Limb (tissue), 2 donors: ENCODE results near the gene ANKFN1.
"Not testable (repeated sequence)": the region's sequence is repeated elsewhere in the genome, so short reads cannot be mapped to it uniquely, and the experiment has no call there.

Experiments
- DNase-seq, 2 donors: peaks; one replicate each; pipeline ENCODE4 v3.0.0-alpha.2; 2016; ENCODE audit errors: extremely low spot score in 2 of 2

The ANKFN1 gene

DNA sequence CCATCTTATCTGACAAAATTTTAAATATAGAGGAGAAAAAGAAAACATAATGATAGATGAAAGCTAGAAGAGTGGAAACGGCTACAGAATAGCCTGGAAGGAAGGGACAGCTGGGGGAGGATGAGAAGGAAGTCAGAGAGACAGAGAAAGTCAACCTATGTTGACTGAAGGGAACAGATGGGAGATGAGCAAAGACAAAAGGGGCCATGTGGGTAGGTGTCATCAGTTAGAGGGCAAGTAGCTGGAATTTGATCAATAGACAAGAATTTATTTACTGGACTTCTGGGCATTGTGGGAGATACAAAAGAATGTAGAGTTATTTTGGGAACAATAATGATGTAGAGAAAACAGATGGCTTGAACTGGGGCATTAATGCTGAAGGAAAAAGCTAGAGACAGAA lies 194.4 kb downstream of the ANKFN1 start:
- peak in 1 of 2 donors; percentile 10 for DNase-seq

DNA sequence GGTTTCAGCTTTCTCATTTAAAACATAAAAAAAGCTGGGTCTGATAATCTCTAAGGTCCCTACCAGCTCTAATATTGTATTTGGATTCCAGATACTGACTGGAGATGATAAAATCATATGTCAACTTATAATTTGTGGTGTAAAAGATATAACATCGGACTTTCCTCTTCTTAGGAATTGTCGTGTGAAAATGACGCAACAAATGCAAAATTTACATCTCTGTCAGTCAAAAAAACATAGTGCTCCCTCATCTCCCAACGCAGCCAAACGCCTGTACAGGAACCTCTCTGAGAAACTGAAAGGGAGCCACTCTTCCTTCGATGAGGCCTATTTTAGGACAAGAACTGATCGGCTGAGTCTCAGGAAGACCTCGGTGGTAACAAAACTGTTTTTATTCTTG lies 197.3 kb downstream of the ANKFN1 start:
- DNase-seq = no peak

DNA sequence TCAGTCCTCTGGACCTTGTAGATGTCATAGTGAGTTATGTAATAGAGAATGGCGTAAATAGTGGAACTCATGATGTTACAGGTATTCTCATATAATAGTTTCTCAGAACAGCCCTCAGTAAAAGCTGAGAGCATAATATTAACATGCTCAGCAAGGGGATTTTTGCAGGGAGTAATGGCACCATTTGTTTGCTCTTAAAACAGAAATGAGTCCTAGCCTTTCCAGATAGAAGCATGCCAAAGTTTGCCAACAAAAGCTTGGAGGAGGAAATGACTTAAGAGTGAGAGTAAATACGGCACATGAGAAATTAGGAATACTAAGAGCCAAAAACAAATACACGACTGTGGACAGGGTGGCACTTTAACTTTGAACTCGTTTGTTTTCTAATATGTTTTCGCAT lies 198.4 kb downstream of the ANKFN1 start:
- no peak for DNase-seq

DNA sequence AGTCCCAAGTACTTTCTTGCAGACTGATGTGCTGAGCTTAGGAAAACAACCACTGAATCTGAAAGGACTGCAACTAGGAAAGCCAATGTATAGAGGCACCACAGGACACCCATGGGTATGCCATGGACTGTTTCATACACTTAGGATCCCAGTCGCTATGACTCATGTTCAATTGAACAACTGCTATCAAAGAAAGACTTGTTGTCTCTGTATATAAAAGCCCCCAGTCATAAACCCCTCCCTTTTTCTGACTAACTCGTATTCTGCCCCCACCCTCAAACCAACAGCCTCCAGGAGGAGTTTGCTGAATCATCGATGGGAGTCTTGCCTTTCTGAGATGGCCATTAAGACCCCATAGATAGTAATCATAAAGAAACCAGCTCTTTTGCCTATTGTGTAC lies 205.4 kb downstream of the ANKFN1 start:
- DNase-seq = no peak

DNA sequence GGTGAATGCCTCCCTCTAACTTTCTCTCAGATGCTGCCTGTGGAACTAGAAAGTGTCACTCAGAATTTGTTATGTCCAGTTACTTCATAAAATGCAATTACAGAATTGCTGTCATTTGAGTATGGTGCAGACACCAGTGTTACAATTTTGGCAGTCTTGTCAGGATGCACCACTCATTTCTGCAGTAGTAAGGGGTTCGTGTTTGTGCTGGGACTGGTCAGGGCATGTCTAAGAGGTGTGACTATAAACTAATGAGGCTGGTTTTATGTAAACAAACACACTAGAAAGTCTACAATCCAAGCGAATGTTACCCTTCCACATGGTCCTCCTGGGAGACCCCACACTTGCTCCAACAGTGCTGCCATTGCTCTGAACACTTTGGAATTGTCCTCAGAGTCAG lies 206.2 kb downstream of the ANKFN1 start:
- DNase-seq = no peak

GRCh38 chr17:56367366-56367765 lies 214.1 kb downstream of the ANKFN1 start:
- no peak for DNase-seq

GRCh38 chr17:56373981-56374833 lies 220.9 kb downstream of the ANKFN1 start:
- no peak for DNase-seq

- DNase-seq = no peak
These were observed 236.1 kb downstream of the ANKFN1 start for GRCh38 chr17:56389356-56389755.

- no peak for DNase-seq
These were observed 239.0 kb downstream of the ANKFN1 start for GRCh38 chr17:56392321-56392720.

DNA sequence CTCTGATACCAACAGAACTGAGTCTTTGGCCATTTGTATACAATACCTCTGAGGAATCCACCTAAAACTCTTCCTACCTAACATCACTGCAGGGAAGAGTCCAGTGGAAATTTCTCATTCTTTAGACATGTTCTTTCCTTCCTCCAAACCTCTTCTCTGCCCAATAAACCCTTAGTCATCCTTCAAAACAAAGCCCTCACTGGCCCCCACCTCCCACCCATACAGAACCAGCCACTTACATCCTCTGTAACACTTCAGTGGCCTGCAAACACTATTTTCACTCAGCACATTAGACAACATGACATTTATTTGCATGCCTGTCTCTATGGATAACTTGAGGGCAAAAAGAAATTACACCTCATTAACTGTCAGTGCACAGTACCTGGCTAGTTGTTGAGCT lies 239.9 kb downstream of the ANKFN1 start:
- no peak for DNase-seq

DNA sequence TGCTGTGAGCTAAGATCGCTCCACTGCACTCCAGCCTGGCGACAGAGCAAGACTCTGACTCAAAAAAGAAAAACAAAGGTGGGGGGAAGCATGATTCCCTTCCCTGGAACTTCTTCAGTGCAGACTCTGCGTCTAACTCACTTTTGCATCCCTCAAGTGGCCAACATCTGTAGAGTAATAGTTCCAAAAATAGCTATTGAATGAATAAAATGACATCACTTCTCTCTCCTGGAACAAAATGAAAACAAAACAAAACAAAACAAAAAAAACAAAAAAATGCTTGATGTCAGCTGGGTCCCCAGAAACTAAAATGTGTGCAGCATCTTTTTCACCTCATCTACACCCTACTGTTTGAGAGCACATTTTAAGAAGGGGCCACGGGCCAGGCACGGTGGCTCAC lies 242.5 kb downstream of the ANKFN1 start:
- DNase-seq = no peak

GRCh38 chr17:56407086-56407485 lies 253.8 kb downstream of the ANKFN1 start:
- DNase-seq = no peak

- not testable (repeated sequence) for DNase-seq
These were observed 259.1 kb downstream of the ANKFN1 start for GRCh38 chr17:56412356-56412755.

GRCh38 chr17:56416682-56417351 lies 263.5 kb downstream of the ANKFN1 start:
- DNase-seq = no peak

- DNase-seq = no peak
These were observed 270.7 kb downstream of the ANKFN1 start for GRCh38 chr17:56424005-56424404.

DNA sequence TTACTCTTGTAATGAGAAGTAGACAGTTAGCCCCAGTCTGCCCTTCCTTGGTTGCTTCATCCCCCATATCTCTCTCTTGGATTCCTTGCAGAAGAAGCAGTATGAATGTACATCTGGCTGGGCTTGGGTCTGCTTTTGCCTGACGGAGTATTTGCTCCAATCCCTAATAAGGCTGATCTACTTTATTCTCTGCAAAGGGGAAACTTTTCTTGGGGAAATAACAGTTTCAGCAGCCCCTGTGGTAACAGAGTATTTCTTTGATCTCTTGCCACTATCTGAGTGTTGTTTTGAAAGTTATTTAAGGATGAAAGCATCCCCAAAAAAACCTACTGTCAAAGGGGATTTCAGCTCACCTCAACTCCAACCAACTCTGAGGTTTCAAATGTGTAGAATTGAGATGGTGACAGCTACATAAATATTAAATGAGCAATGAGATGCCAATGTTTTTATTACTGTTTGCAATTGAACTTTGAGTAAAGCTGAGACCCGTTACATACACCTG lies 271.3 kb downstream of the ANKFN1 start:
- DNase-seq = no peak

DNA sequence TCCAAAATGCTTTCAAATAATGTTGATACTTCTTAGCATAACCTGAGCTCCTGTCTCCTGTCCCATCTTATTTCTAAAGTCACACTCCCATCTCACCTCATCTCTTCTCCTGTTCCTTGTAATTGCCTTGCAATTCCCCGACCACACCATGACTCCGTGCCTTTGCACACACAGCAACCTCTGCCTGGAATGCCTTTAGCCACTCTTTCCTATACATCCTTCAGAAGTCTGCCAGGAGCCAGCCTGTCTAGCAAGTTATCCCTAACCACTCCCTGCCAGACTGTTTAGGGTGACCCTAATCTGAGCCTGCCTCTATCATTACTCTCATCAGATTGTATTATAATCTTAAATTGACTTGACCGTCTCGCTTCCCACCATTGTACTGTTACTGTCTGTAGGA lies 272.2 kb downstream of the ANKFN1 start:
- DNase-seq = no peak

- no peak for DNase-seq
These were observed 273.6 kb downstream of the ANKFN1 start for GRCh38 chr17:56426901-56427300.

GRCh38 chr17:56431736-56432135 lies 278.5 kb downstream of the ANKFN1 start:
- DNase-seq = no peak

- no peak for DNase-seq
These were observed 279.2 kb downstream of the ANKFN1 start for GRCh38 chr17:56432443-56432842.

GRCh38 chr17:56434610-56435009 lies 281.3 kb downstream of the ANKFN1 start:
- no peak for DNase-seq

DNA sequence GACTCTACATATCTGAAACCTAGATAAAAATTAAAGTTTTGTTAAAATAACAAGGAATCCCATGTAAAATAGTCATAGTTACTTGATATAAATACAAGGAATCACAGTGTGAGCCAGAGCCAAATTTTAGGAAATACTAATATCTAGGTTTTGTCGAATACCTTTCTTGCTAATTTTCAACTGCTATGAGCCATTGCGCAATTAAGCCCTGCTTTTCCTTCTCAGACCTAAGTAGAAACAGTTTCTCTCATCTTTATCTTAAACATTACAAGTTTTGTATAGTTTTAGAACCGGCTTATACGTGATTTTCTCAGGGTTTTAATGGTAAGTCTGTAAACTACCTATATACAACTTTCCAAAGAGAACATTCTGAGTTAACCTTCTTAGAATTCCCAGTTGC lies 282.9 kb downstream of the ANKFN1 start:
- no peak for DNase-seq

GRCh38 chr17:56440419-56440818 lies 287.1 kb downstream of the ANKFN1 start:
- no peak for DNase-seq
